ENCODE measurements around the gene CNIH2.
"Not testable (repeated sequence)": the region's sequence is repeated elsewhere in the genome, so short reads cannot be mapped to it uniquely, and the experiment has no call there.

The CNIH2 gene

GRCh38 chr11:66277471-66278362, at the start of gene CNIH2:
TSS of gene CNIH2 (plus strand) at chr11:66278175. CDS start at chr11:66278457, 282 bp downstream.
- no peak for DNase-seq

GRCh38 chr11:66228521-66228920, 49.5 kb upstream of the CNIH2 start:
- no peak for DNase-seq

- no peak for DNase-seq
These were observed 47.8 kb upstream of the CNIH2 start for GRCh38 chr11:66230156-66230555.

- no peak for DNase-seq
These were observed 47.0 kb upstream of the CNIH2 start for GRCh38 chr11:66230978-66231377.

GRCh38 chr11:66231561-66231960, 46.4 kb upstream of the CNIH2 start:
- no peak for DNase-seq

- DNase-seq, result no peak
These were observed 45.2 kb upstream of the CNIH2 start for GRCh38 chr11:66232769-66233168.

GRCh38 chr11:66233301-66233700, 44.7 kb upstream of the CNIH2 start:
- DNase-seq, result no peak

- DNase-seq, result no peak
These were observed 42.8 kb upstream of the CNIH2 start for GRCh38 chr11:66235141-66235540.

- DNase-seq, result no peak
These were observed 40.1 kb upstream of the CNIH2 start for GRCh38 chr11:66237867-66238266.

- DNase-seq, result no peak
These were observed 39.1 kb upstream of the CNIH2 start for GRCh38 chr11:66238786-66239413.

- DNase-seq, result no peak
These were observed 38.5 kb upstream of the CNIH2 start for GRCh38 chr11:66239511-66239910.

- DNase-seq, result no peak
These were observed 37.8 kb upstream of the CNIH2 start for GRCh38 chr11:66239998-66240780.

GRCh38 chr11:66240781-66241136, 37.2 kb upstream of the CNIH2 start:
- DNase-seq, result no peak

GRCh38 chr11:66242095-66242765, 35.7 kb upstream of the CNIH2 start:
- DNase-seq, result no peak

GRCh38 chr11:66243782-66244535, 34.0 kb upstream of the CNIH2 start:
- no peak for DNase-seq

- no peak for DNase-seq
These were observed 30.7 kb upstream of the CNIH2 start for GRCh38 chr11:66247295-66247694.

- DNase-seq, result no peak
These were observed 30.2 kb upstream of the CNIH2 start for GRCh38 chr11:66247801-66248200.

GRCh38 chr11:66248903-66249302, 29.1 kb upstream of the CNIH2 start:
- no peak for DNase-seq

- no peak for DNase-seq
These were observed 26.2 kb upstream of the CNIH2 start for GRCh38 chr11:66251809-66252208.

GRCh38 chr11:66253081-66253480, 24.9 kb upstream of the CNIH2 start:
- DNase-seq, result not testable (repeated sequence)

GRCh38 chr11:66258473-66258893, 19.5 kb upstream of the CNIH2 start:
- DNase-seq, result no peak

GRCh38 chr11:66259225-66259624, 18.8 kb upstream of the CNIH2 start:
- no peak for DNase-seq

Measured in NCI-H2171 (cell line).